Large intestine (tissue), 3 donors: ENCODE data around the gene IL20RA. TPM values are rescaled to one million over a fixed set of nuclear protein-coding genes. Genes with fewer than 3 reads are reported as not detected.
A peak's percentile ranks its signal among the peaks of the same experiment; 100 is the strongest.

Source experiments
- DNase-seq, 2 donors: peaks; one replicate each; pipeline versions ENCODE4 v3.0.0 to v3.0.0-alpha.2; 2013
- H3K27ac ChIP-seq: one replicate; pipeline ENCODE4 v1.5.1; 2013; ENCODE audit warnings: low read length
- H3K27me3 ChIP-seq: 2 replicates; pipeline ENCODE4 v1.6.1; 2013; ENCODE audit warnings: low read length; ENCODE audit not compliant: control insufficient read depth, insufficient read depth
- H3K36me3 ChIP-seq: 2 replicates; pipeline ENCODE4 v1.6.1; 2013; ENCODE audit warnings: low read length; ENCODE audit not compliant: control insufficient read depth, insufficient read depth
- H3K4me1 ChIP-seq: one replicate; pipeline ENCODE4 v1.6.1; 2013; ENCODE audit warnings: low read length; ENCODE audit not compliant: control insufficient read depth, insufficient read depth
- H3K4me3 ChIP-seq: one replicate; pipeline ENCODE4 v1.5.1; 2013; ENCODE audit warnings: low read length
- H3K9me3 ChIP-seq: one replicate; pipeline ENCODE4 v1.6.1; 2013; ENCODE audit warnings: mild to moderate bottlenecking, low read depth, low read length, moderate library complexity; ENCODE audit not compliant: control insufficient read depth
- WGBS: methylation state at CpG from one replicate; pipeline ENCODE4 v1.1.5; 2013; ENCODE audit warnings: low lambda C conversion rate; ENCODE audit not compliant: insufficient coverage; 5-methylcytosine and 5-hydroxymethylcytosine counted together
- polyA plus RNA-seq: library from polyadenylated mRNA; unstranded; fragments of 120-200 nt; gene quantifications from one replicate; pipeline ENCODE4 v1.2.1, GENCODE V29; 2013

The IL20RA gene
- polyA plus RNA-seq, 1 donor = 2.5 TPM

- peaks cover 31% of the 10 kb centered on the region for H3K27me3 ChIP-seq
Measured at GRCh38 chr6:137045222-137045789, 541 bp upstream of the IL20RA start.

GRCh38 chr6:137043710-137044365 is 927 bp downstream of the IL20RA start:
- H3K27ac ChIP-seq = no peak overlapping the region
- H3K27me3 ChIP-seq = peaks cover 31% of the 10 kb centered on the region
- no peaks in the 10 kb centered on the region for H3K4me1 ChIP-seq
- H3K9me3 ChIP-seq = no peaks in the 10 kb centered on the region
- peak overlapping the region; percentile 63 for H3K4me3 ChIP-seq
- H3K36me3 ChIP-seq = no peaks in the 10 kb centered on the region
- WGBS = 20% methylated on average over 3 of the region's 42 CpGs
- DNase-seq = no peak

More at GRCh38 chr6:137045222-137045789, 541 bp upstream of the IL20RA start:
- Histone ChIP-seq H3K27ac (no peak overlapping the region), H3K9me3 (no peaks in the 10 kb centered on the region), H3K4me1 (no peaks in the 10 kb centered on the region), H3K4me3 (peak overlapping the region; percentile 33), H3K36me3 (no peaks in the 10 kb centered on the region)
- DNase-seq = peak in 1 of 2 donors; percentile 9
- WGBS = no CpG with 5 or more reads among the region's 7 CpGs

DNA sequence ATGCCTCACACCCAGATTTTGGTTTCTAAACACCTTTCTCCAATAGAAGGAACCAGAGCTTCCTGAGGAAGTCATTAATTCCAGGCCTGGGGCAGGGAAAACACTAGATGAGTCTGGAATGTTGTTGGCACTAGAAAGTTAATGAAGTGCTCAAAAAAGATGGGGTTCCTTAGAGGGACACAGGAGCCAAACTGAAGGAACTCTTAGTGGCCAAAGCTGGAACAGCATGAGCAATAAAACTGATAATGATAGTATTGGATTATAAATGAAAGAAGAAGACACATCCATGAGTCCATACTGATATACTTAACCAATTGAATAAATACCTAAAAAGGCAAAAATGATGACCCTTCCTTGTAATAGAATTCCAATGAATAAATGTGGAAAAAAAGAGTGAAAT is 4.4 kb downstream of the IL20RA start:
- Histone ChIP-seq H3K4me1 (no peaks in the 10 kb centered on the region), H3K27ac (no peak overlapping the region), H3K9me3 (no peaks in the 10 kb centered on the region), H3K27me3 (peaks cover 29% of the 10 kb centered on the region), H3K36me3 (no peaks in the 10 kb centered on the region), H3K4me3 (no peak overlapping the region)
- no peak for DNase-seq

- H3K36me3 ChIP-seq = no peaks in the 10 kb centered on the region
- H3K27me3 ChIP-seq = peaks cover 20% of the 10 kb centered on the region
- no peak overlapping the region for H3K4me3 ChIP-seq
- H3K4me1 ChIP-seq = no peaks in the 10 kb centered on the region
- no peak overlapping the region for H3K27ac ChIP-seq
- H3K9me3 ChIP-seq = no peaks in the 10 kb centered on the region
- 100% methylated on average over 1 of the region's 4 CpGs for WGBS
- no peak for DNase-seq
Measured at GRCh38 chr6:137039010-137039409, 5.8 kb downstream of the IL20RA start.

GRCh38 chr6:137036566-137037300 is 8.0 kb downstream of the IL20RA start:
- no peak for DNase-seq
- no CpG with 5 or more reads among the region's 6 CpGs for WGBS
- H3K4me3 ChIP-seq = no peak overlapping the region
- H3K27ac ChIP-seq = no peak overlapping the region
- no peaks in the 10 kb centered on the region for H3K27me3 ChIP-seq
- no peaks in the 10 kb centered on the region for H3K4me1 ChIP-seq
- no peaks in the 10 kb centered on the region for H3K36me3 ChIP-seq
- no peaks in the 10 kb centered on the region for H3K9me3 ChIP-seq

GRCh38 chr6:137033828-137034227 is 10.9 kb downstream of the IL20RA start:
- no peak overlapping the region for H3K27ac ChIP-seq
- H3K4me1 ChIP-seq = no peaks in the 10 kb centered on the region
- WGBS = no CpG with 5 or more reads among the region's 2 CpGs
- H3K9me3 ChIP-seq = no peaks in the 10 kb centered on the region
- no peaks in the 10 kb centered on the region for H3K27me3 ChIP-seq
- peak in 1 of 2 donors; percentile 12 for DNase-seq
- H3K4me3 ChIP-seq = no peak overlapping the region
- H3K36me3 ChIP-seq = no peaks in the 10 kb centered on the region

DNA sequence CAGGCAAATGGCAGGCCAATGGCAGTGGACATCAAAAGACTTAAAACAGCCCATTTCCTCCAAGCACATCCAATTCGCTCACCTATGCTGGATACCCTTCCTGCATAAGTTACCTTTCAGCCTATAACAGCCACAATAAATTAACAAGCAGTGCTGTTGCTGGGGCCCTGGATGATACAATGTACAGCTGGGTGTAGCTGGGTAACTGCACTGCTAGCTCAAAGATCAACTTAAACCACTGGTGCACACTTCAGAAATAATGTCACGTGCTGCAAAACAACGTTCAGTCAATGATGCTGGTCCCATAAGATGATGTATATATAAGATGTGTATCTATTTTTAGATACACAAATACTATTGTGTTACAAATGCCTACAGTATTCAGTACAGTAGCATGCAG is 13.6 kb downstream of the IL20RA start:
- H3K9me3 ChIP-seq = no peaks in the 10 kb centered on the region
- no CpG with 5 or more reads among the region's 3 CpGs for WGBS

GRCh38 chr6:137028912-137029311 is 15.9 kb downstream of the IL20RA start:
- no peak overlapping the region for H3K4me3 ChIP-seq
- no peak overlapping the region for H3K27ac ChIP-seq
- no peaks in the 10 kb centered on the region for H3K27me3 ChIP-seq
- H3K4me1 ChIP-seq = no peaks in the 10 kb centered on the region
- H3K36me3 ChIP-seq = no peaks in the 10 kb centered on the region
- H3K9me3 ChIP-seq = no peaks in the 10 kb centered on the region
- no CpG with 5 or more reads among the region's 2 CpGs for WGBS
- DNase-seq = no peak

More for the DNA sequence above, 13.6 kb downstream of the IL20RA start:
- no peaks in the 10 kb centered on the region for H3K4me1 ChIP-seq
- H3K36me3 ChIP-seq = no peaks in the 10 kb centered on the region
- no peaks in the 10 kb centered on the region for H3K27me3 ChIP-seq
- DNase-seq = no peak
- H3K4me3 ChIP-seq = no peak overlapping the region
- no peak overlapping the region for H3K27ac ChIP-seq

GRCh38 chr6:137025786-137026730 is 18.7 kb downstream of the IL20RA start:
- no peak overlapping the region for H3K4me3 ChIP-seq
- H3K36me3 ChIP-seq = no peaks in the 10 kb centered on the region
- no peak overlapping the region for H3K27ac ChIP-seq
- WGBS = 55% methylated on average over 2 of the region's 8 CpGs
- H3K4me1 ChIP-seq = no peaks in the 10 kb centered on the region
- H3K27me3 ChIP-seq = no peaks in the 10 kb centered on the region
- no peaks in the 10 kb centered on the region for H3K9me3 ChIP-seq
- DNase-seq = no peak
